Mesodermal cell (in vitro differentiated cells): Measurements from ENCODE around the gene KRTAP10-6.
"Not testable (repeated sequence)": the region's sequence is repeated elsewhere in the genome, so short reads cannot be mapped to it uniquely, and the experiment has no call there.

ENCODE experiments used
- H3K27ac ChIP-seq: 2 replicates; pipeline ENCODE4 v1.7.0; 2013; ENCODE audit warnings: mild to moderate bottlenecking, low read depth, low read length, moderate library complexity; ENCODE audit not compliant: severe bottlenecking
- H3K36me3 ChIP-seq: 2 replicates; pipeline ENCODE4 v1.7.1; 2013; ENCODE audit warnings: mild to moderate bottlenecking, low read length, moderate library complexity; ENCODE audit not compliant: control insufficient read depth, insufficient read depth
- H3K4me1 ChIP-seq: one replicate; pipeline ENCODE4 v1.7.1; 2013; ENCODE audit warnings: mild to moderate bottlenecking, low read length; ENCODE audit not compliant: insufficient read depth, control insufficient read depth, poor library complexity, severe bottlenecking
- H3K4me3 ChIP-seq: 2 replicates; pipeline ENCODE4 v1.7.0; 2013; ENCODE audit warnings: low read length, control low read depth, mild to moderate bottlenecking; ENCODE audit not compliant: insufficient read depth, poor library complexity, severe bottlenecking; ENCODE audit errors: extremely low read depth
- H3K9me3 ChIP-seq: 2 replicates; pipeline ENCODE4 v1.7.1; 2013; ENCODE audit warnings: mild to moderate bottlenecking, low read length, moderate library complexity; ENCODE audit not compliant: control insufficient read depth
- WGBS, 2 experiments: methylation state at CpG; one replicate each; pipeline ENCODE4 v1.1.5; 2013; ENCODE audit warnings: missing lambda C conversion rate in 2 of 2; ENCODE audit not compliant: insufficient coverage in 2 of 2; 5-methylcytosine and 5-hydroxymethylcytosine counted together

KRTAP10-6 gene

GRCh38 chr21:44567481-44568171 lies 24.7 kb downstream of the KRTAP10-6 start:
- Histone ChIP-seq H3K9me3 (peaks cover 19% of the 10 kb centered on the region), H3K36me3 (no peaks in the 10 kb centered on the region), H3K4me1 (no peaks in the 10 kb centered on the region), H3K4me3 (no peak overlapping the region), H3K27ac (no peak overlapping the region)
- WGBS, 2 experiments, result 94 to 95% methylated on average over 16 to 17 of the region's 18 CpGs

- Histone ChIP-seq H3K27ac (no peak overlapping the region), H3K9me3 (peaks cover 13% of the 10 kb centered on the region), H3K36me3 (no peaks in the 10 kb centered on the region), H3K4me3 (no peak overlapping the region), H3K4me1 (no peaks in the 10 kb centered on the region)
- WGBS, 2 experiments, result no CpG with 5 or more reads among the region's 1 CpG
Observed at GRCh38 chr21:44566403-44566802, 25.9 kb downstream of the KRTAP10-6 start.

GRCh38 chr21:44564886-44565598 lies 27.3 kb downstream of the KRTAP10-6 start:
- no peaks in the 10 kb centered on the region for H3K36me3 ChIP-seq
- no peaks in the 10 kb centered on the region for H3K4me1 ChIP-seq
- no peaks in the 10 kb centered on the region for H3K9me3 ChIP-seq
- WGBS, 2 experiments, result no CpG with 5 or more reads among the region's 1 CpG
- no peak overlapping the region for H3K4me3 ChIP-seq
- no peak overlapping the region for H3K27ac ChIP-seq

GRCh38 chr21:44564099-44564498 lies 28.2 kb downstream of the KRTAP10-6 start:
- no peaks in the 10 kb centered on the region for H3K36me3 ChIP-seq
- no peak overlapping the region for H3K4me3 ChIP-seq
- no peaks in the 10 kb centered on the region for H3K9me3 ChIP-seq
- H3K27ac ChIP-seq, result no peak overlapping the region
- H3K4me1 ChIP-seq, result no peaks in the 10 kb centered on the region
- no CpG with 5 or more reads among the region's 1 CpG for whole genome bisulfite sequencing, 2 experiments

- H3K4me1 ChIP-seq, result peaks cover 7% of the 10 kb centered on the region
- no peaks in the 10 kb centered on the region for H3K36me3 ChIP-seq
- H3K27ac ChIP-seq, result no peak within 1 kb of the TSS
- H3K9me3 ChIP-seq, result peaks cover 3% of the 10 kb centered on the region
- no peak within 1 kb of the TSS for H3K4me3 ChIP-seq
- WGBS, 2 experiments, result 84 to 87% methylated on average over 4 to 5 of the region's 5 CpGs
Observed at GRCh38 chr21:44558695-44559094, 33.6 kb downstream of the KRTAP10-6 start, which contains the start of gene KRTAP10-3. TSS of gene KRTAP10-3 (minus strand) at chr21:44558795. CDS start at chr21:44558715, 80 bp downstream.

GRCh38 chr21:44558329-44558675 lies 34.0 kb downstream of the KRTAP10-6 start:
- not testable (repeated sequence) for H3K4me3 ChIP-seq, H3K4me1 ChIP-seq, H3K36me3 ChIP-seq, H3K27ac ChIP-seq, H3K9me3 ChIP-seq
- WGBS, 2 experiments, result 85 to 100% methylated on average over 1 to 4 of the region's 10 CpGs

- Histone ChIP-seq H3K9me3 (peaks cover 3% of the 10 kb centered on the region), H3K36me3 (no peaks in the 10 kb centered on the region), H3K4me1 (peaks cover 7% of the 10 kb centered on the region), H3K4me3 (no peak overlapping the region), H3K27ac (no peak overlapping the region)
- 70 to 75% methylated on average over 25 to 30 of the region's 30 CpGs for WGBS, 2 experiments
Observed at GRCh38 chr21:44557491-44558328, 34.6 kb downstream of the KRTAP10-6 start.

GRCh38 chr21:44556879-44557278 lies 35.4 kb downstream of the KRTAP10-6 start:
- no peaks in the 10 kb centered on the region for H3K36me3 ChIP-seq
- no peak overlapping the region for H3K27ac ChIP-seq
- 85 to 95% methylated on average over 8 to 9 of the region's 9 CpGs for WGBS, 2 experiments
- peaks cover 3% of the 10 kb centered on the region for H3K9me3 ChIP-seq
- no peak overlapping the region for H3K4me3 ChIP-seq
- H3K4me1 ChIP-seq, result peaks cover 7% of the 10 kb centered on the region

- peaks cover 3% of the 10 kb centered on the region for H3K9me3 ChIP-seq
- H3K36me3 ChIP-seq, result no peaks in the 10 kb centered on the region
- no peak overlapping the region for H3K4me3 ChIP-seq
- WGBS, 2 experiments, result 96 to 100% methylated on average over 2 to 4 of the region's 13 CpGs
- peaks cover 7% of the 10 kb centered on the region for H3K4me1 ChIP-seq
- no peak overlapping the region for H3K27ac ChIP-seq
Observed at GRCh38 chr21:44555200-44555875, 37.0 kb downstream of the KRTAP10-6 start.

GRCh38 chr21:44552681-44553080 lies 39.6 kb downstream of the KRTAP10-6 start:
- H3K27ac ChIP-seq, result no peak overlapping the region
- no peak overlapping the region for H3K4me3 ChIP-seq
- WGBS, 2 experiments, result 78 to 81% methylated on average over 13 of the region's 13 CpGs
- peaks cover 7% of the 10 kb centered on the region for H3K9me3 ChIP-seq
- H3K36me3 ChIP-seq, result no peaks in the 10 kb centered on the region
- H3K4me1 ChIP-seq, result peaks cover 15% of the 10 kb centered on the region
